Small intestine (tissue), 7 donors: ENCODE results near the gene KLHL7. TPM values are rescaled to one million over a fixed set of nuclear protein-coding genes. Genes with fewer than 3 reads are reported as not detected.
A peak's percentile ranks its signal among the peaks of the same experiment; 100 is the strongest.

Experiments
- DNase-seq, 2 donors: peaks; one replicate each; pipeline versions ENCODE4 v3.0.0 to v3.0.0-alpha.2; 2013
- FAIRE-seq: peaks from 2 replicates; lab custom pipeline; 2012; peaks lifted over from hg19 to GRCh38; lab: Jason Lieb, UNC
- H3K27ac ChIP-seq, 3 donors: one replicate each; pipeline ENCODE4 v1.5.1; 2013; ENCODE audit warnings: low read length in 2 of 3, mild to moderate bottlenecking in 2 of 3, control low read depth in 1 of 3, inconsistent platforms in 1 of 3, low read depth in 1 of 3, moderate library complexity in 1 of 3
- H3K27me3 ChIP-seq, 3 donors: one replicate each; pipeline ENCODE4 v1.6.1; 2013; ENCODE audit warnings: low read length in 3 of 3, inconsistent platforms in 1 of 3; ENCODE audit not compliant: control insufficient read depth in 3 of 3, insufficient read depth in 3 of 3
- H3K36me3 ChIP-seq, 3 donors: one replicate each; pipeline ENCODE4 v1.6.1; 2013; ENCODE audit warnings: low read length in 3 of 3, inconsistent platforms in 1 of 3, low read depth in 1 of 3, mild to moderate bottlenecking in 1 of 3, moderate library complexity in 1 of 3; ENCODE audit not compliant: control insufficient read depth in 3 of 3, insufficient read depth in 2 of 3
- H3K4me1 ChIP-seq, 3 donors: one replicate each; pipeline ENCODE4 v1.6.1; 2013; ENCODE audit warnings: low read length in 2 of 3, inconsistent platforms in 1 of 3, low read depth in 1 of 3, mild to moderate bottlenecking in 1 of 3, moderate library complexity in 1 of 3; ENCODE audit not compliant: control insufficient read depth in 3 of 3, insufficient read depth in 2 of 3
- H3K4me3 ChIP-seq, 3 donors: one replicate each; pipeline ENCODE4 v1.5.1; 2013; ENCODE audit warnings: low read length in 3 of 3, control low read depth in 1 of 3, inconsistent platforms in 1 of 3, low read depth in 1 of 3, mild to moderate bottlenecking in 1 of 3, moderate library complexity in 1 of 3
- H3K9me3 ChIP-seq, 2 donors: one replicate each; pipeline ENCODE4 v1.6.1; 2013; ENCODE audit warnings: low read depth in 1 of 2, low read length in 1 of 2; ENCODE audit not compliant: control insufficient read depth in 2 of 2, insufficient read depth in 1 of 2
- WGBS, 3 donors: extraction: QIAGEN DNeasy Blood & Tissue Kit; methylation state at CpG; one replicate each; pipeline ENCODE4 v1.1.7; 2013; 5-methylcytosine and 5-hydroxymethylcytosine counted together
- polyA plus RNA-seq, 4 donors: library from polyadenylated mRNA; stranded (reverse) in 3 of 4; unstranded in 1 of 4; fragments of 200-250 nt in 3 of 4; fragments of 120-200 nt in 1 of 4; gene quantifications; one replicate each; pipeline versions ENCODE4 v1.2.1 to v1.2.3, GENCODE V29; 2013
- donor health status: healthy with polysubstance abuse.
- donor health status: control.
- donor health status: control.
- donor health status: Bipolar disorder and iron deficiency.
- donor health status: healthy.

KLHL7 gene
- polyA plus RNA-seq, 4 donors = 12.5 to 24.8 (median 16.1) TPM

GRCh38 chr7:23072922-23073321 lies 32.7 kb upstream of the KLHL7 start:
- FAIRE-seq (no peak), DNase-seq (no peak)
- Histone ChIP-seq H3K9me3 (no peaks in the 10 kb centered on the region), H3K27ac (no peak overlapping the region), H3K4me1 (peaks cover 0 to 3% (median 2%) of the 10 kb centered on the region in 3 donors), H3K36me3 (no peaks in the 10 kb centered on the region), H3K4me3 (no peak overlapping the region), H3K27me3 (peaks cover 0 to 3% (median 0%) of the 10 kb centered on the region in 3 donors)
- 32 to 47% (median 38%) methylated on average over 2 of the region's 2 CpGs for WGBS, 3 donors

- H3K27ac ChIP-seq = no peak overlapping the region
- FAIRE-seq (no peak), DNase-seq (peak; percentile 5 to 47)
- peaks cover 0 to 6% (median 0%) of the 10 kb centered on the region in 3 donors for H3K27me3 ChIP-seq
- 13 to 34% (median 24%) methylated on average over 2 of the region's 2 CpGs for WGBS, 3 donors
- H3K9me3 ChIP-seq = no peaks in the 10 kb centered on the region
- H3K36me3 ChIP-seq = no peaks in the 10 kb centered on the region
- peaks cover 0 to 3% (median 2%) of the 10 kb centered on the region in 3 donors for H3K4me1 ChIP-seq
- no peak overlapping the region for H3K4me3 ChIP-seq
Observed at GRCh38 chr7:23074443-23075261, 30.9 kb upstream of the KLHL7 start.

- FAIRE-seq = no peak
- WGBS, 3 donors = 6 to 48% (median 19%) methylated on average over 3 of the region's 3 CpGs
- Histone ChIP-seq H3K4me3 (no peak overlapping the region), H3K27me3 (peaks cover 0 to 6% (median 0%) of the 10 kb centered on the region in 3 donors), H3K27ac (no peak overlapping the region), H3K36me3 (no peaks in the 10 kb centered on the region), H3K4me1 (peaks cover 0 to 3% (median 2%) of the 10 kb centered on the region in 3 donors), H3K9me3 (no peaks in the 10 kb centered on the region)
- DNase-seq = peak in 1 of 2 donors; percentile 3
Observed at GRCh38 chr7:23075571-23075970, 30.0 kb upstream of the KLHL7 start.

- DNase-seq (no peak), FAIRE-seq (no peak)
- Histone ChIP-seq H3K27ac (no peak overlapping the region), H3K4me1 (peaks cover 0 to 3% (median 2%) of the 10 kb centered on the region in 3 donors), H3K36me3 (no peaks in the 10 kb centered on the region), H3K9me3 (no peaks in the 10 kb centered on the region), H3K4me3 (no peak overlapping the region), H3K27me3 (peaks cover 0 to 3% (median 0%) of the 10 kb centered on the region in 3 donors)
- WGBS, 3 donors = 2 to 16% (median 6%) methylated on average over 3 of the region's 3 CpGs
Observed at GRCh38 chr7:23076772-23077171, 28.8 kb upstream of the KLHL7 start.

DNA sequence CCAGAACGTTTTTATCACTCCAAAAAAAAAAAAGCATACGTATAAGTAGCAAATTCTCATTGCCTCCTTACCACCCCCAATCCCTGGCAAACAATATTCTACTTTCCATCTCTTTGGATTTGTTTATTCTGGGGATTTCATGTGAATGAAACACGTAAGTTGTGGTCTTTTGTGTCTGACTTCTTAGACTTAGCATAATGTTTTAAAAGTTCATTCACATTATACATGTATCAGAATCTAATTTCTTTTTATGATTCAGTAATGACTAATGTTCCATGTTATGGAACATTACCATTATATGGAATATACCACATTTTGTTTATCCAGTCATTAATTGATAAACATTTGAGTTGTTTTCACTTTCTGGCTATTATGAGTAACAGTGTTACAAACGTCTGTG lies 12.5 kb upstream of the KLHL7 start:
- H3K4me1 ChIP-seq = no peaks in the 10 kb centered on the region
- WGBS, 3 donors = 43 to 51% (median 48%) methylated on average over 4 of the region's 4 CpGs
- H3K27me3 ChIP-seq = peaks cover 0 to 4% (median 0%) of the 10 kb centered on the region in 3 donors
- H3K36me3 ChIP-seq = no peaks in the 10 kb centered on the region
- DNase-seq (no peak), FAIRE-seq (no peak)
- H3K27ac ChIP-seq = no peak overlapping the region
- peaks cover 0 to 6% of the 10 kb centered on the region in 2 donors for H3K9me3 ChIP-seq
- H3K4me3 ChIP-seq = no peak overlapping the region

GRCh38 chr7:23093546-23093945 lies 12.0 kb upstream of the KLHL7 start:
- Histone ChIP-seq H3K27ac (no peak overlapping the region), H3K9me3 (peaks cover 0 to 7% of the 10 kb centered on the region in 2 donors), H3K27me3 (peaks cover 0 to 4% (median 0%) of the 10 kb centered on the region in 3 donors), H3K4me1 (no peaks in the 10 kb centered on the region), H3K36me3 (no peaks in the 10 kb centered on the region), H3K4me3 (no peak overlapping the region)
- DNase-seq = no peak
- WGBS, 3 donors = 71 to 78% (median 75%) methylated on average over 1 of the region's 1 CpG
- FAIRE-seq = no peak

GRCh38 chr7:23096518-23097290 lies 8.9 kb upstream of the KLHL7 start:
- DNase-seq = no peak
- Histone ChIP-seq H3K36me3 (no peaks in the 10 kb centered on the region), H3K27me3 (no peaks in the 10 kb centered on the region), H3K4me1 (no peaks in the 10 kb centered on the region), H3K4me3 (no peak overlapping the region), H3K27ac (no peak overlapping the region), H3K9me3 (peaks cover 0 to 7% of the 10 kb centered on the region in 2 donors)
- no peak for FAIRE-seq
- WGBS, 3 donors = 93 to 100% (median 97%) methylated on average over 2 of the region's 2 CpGs

- H3K9me3 ChIP-seq = peaks cover 0 to 7% of the 10 kb centered on the region in 2 donors
- H3K36me3 ChIP-seq = no peaks in the 10 kb centered on the region
- no peak overlapping the region for H3K27ac ChIP-seq
- WGBS, 3 donors = 91 to 97% (median 96%) methylated on average over 9 of the region's 9 CpGs
- H3K27me3 ChIP-seq = no peaks in the 10 kb centered on the region
- DNase-seq (no peak), FAIRE-seq (no peak)
- H3K4me3 ChIP-seq = no peak overlapping the region
- H3K4me1 ChIP-seq = no peaks in the 10 kb centered on the region
Observed at GRCh38 chr7:23098029-23098428, 7.6 kb upstream of the KLHL7 start.
